Gastrocnemius medialis (tissue), 4 donors: ENCODE measurements around the gene STOML3.

Experiments
- CTCF ChIP-seq, 5 experiments: fragments of 450-650 bp in 3 of 5; fragments of 200-600 bp in 2 of 5; sonication (generic) in 2 of 5; IDR thresholded peaks in 4 of 5; conservative IDR thresholded peaks in 1 of 5; 1 replicate in 4 of 5; 2 replicates in 1 of 5; pipeline ENCODE4 v1.5.1; 2016 to 2019; ENCODE audit warnings: antibody characterized with exemption in 5 of 5, mild to moderate bottlenecking in 3 of 5, moderate library complexity in 3 of 5
- POLR2A ChIP-seq, 2 donors: fragments of 450-650 bp; IDR thresholded peaks; one replicate each; pipeline ENCODE4 v1.6.1; 2017; ENCODE audit warnings: antibody characterized with exemption in 2 of 2, mild to moderate bottlenecking in 2 of 2, moderate library complexity in 2 of 2

- no peak for TF ChIP-seq POLR2A (IDR thresholded peaks at IDR 0.05)
- no peak for TF ChIP-seq CTCF (IDR thresholded peaks at IDR 0.05 in 4 of 5, conservative IDR thresholded peaks at IDR 0.05 in 1 of 5)
These were observed 68.5 kb downstream of the STOML3 start for GRCh38 chr13:38922170-38922569.
